ENCODE data around the gene PDE6G. TPM values are rescaled to one million over a fixed set of nuclear protein-coding genes. Genes with fewer than 3 reads are reported as not detected.

PDE6G gene
- total RNA-seq, 1 experiment from 2014 or later, result 0.85 TPM

DNA sequence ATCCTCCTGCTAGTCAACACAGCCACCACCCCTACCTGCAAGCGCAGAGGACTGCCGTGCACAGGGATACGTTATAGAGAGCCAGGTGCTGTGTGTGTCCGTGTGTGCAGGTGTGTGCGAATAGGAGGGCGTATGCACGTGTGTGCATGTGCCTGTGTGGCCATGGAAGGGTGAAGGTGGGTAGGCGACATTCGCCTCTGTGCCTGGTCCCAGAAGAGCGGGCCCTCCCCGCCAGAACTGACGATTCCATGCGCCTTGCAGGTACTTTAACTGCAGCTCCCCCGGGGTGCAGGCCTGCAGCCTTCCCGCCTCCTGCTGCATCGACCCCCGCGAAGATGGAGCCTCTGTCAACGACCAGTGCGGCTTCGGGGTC is 8.7 kb downstream of the PDE6G start:
- Histone ChIP-seq H3K27ac (ENCODE audit: low read length) (no peak overlapping the region), H3K27me3 (ENCODE audit: control insufficient read depth, insufficient read depth, low read length) (no peaks in the 10 kb centered on the region), H3K36me3 (ENCODE audit: control insufficient read depth, insufficient read depth, low read length) (no peaks in the 10 kb centered on the region), H3K9me3 (ENCODE audit: control insufficient read depth, insufficient read depth, low read depth, low read length) (no peaks in the 10 kb centered on the region), H3K4me3 (ENCODE audit: low read depth in 2 of 2, low read length in 2 of 2) (no peak overlapping the region), H3K4me1 (ENCODE audit: control insufficient read depth, insufficient read depth, low read length) (peaks cover 7% of the 10 kb centered on the region)
- TF ChIP-seq, protein P1, sequence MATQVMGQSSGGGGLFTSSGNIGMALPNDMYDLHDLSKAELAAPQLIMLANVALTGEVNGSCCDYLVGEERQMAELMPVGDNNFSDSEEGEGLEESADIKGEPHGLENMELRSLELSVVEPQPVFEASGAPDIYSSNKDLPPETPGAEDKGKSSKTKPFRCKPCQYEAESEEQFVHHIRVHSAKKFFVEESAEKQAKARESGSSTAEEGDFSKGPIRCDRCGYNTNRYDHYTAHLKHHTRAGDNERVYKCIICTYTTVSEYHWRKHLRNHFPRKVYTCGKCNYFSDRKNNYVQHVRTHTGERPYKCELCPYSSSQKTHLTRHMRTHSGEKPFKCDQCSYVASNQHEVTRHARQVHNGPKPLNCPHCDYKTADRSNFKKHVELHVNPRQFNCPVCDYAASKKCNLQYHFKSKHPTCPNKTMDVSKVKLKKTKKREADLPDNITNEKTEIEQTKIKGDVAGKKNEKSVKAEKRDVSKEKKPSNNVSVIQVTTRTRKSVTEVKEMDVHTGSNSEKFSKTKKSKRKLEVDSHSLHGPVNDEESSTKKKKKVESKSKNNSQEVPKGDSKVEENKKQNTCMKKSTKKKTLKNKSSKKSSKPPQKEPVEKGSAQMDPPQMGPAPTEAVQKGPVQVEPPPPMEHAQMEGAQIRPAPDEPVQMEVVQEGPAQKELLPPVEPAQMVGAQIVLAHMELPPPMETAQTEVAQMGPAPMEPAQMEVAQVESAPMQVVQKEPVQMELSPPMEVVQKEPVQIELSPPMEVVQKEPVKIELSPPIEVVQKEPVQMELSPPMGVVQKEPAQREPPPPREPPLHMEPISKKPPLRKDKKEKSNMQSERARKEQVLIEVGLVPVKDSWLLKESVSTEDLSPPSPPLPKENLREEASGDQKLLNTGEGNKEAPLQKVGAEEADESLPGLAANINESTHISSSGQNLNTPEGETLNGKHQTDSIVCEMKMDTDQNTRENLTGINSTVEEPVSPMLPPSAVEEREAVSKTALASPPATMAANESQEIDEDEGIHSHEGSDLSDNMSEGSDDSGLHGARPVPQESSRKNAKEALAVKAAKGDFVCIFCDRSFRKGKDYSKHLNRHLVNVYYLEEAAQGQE (IDR thresholded peaks at IDR 0.05; ENCODE audit: insufficient read depth in 1 of 2, low read depth in 2 of 2, low read length in 1 of 2), result no peak
- TF ChIP-seq, protein P2, sequence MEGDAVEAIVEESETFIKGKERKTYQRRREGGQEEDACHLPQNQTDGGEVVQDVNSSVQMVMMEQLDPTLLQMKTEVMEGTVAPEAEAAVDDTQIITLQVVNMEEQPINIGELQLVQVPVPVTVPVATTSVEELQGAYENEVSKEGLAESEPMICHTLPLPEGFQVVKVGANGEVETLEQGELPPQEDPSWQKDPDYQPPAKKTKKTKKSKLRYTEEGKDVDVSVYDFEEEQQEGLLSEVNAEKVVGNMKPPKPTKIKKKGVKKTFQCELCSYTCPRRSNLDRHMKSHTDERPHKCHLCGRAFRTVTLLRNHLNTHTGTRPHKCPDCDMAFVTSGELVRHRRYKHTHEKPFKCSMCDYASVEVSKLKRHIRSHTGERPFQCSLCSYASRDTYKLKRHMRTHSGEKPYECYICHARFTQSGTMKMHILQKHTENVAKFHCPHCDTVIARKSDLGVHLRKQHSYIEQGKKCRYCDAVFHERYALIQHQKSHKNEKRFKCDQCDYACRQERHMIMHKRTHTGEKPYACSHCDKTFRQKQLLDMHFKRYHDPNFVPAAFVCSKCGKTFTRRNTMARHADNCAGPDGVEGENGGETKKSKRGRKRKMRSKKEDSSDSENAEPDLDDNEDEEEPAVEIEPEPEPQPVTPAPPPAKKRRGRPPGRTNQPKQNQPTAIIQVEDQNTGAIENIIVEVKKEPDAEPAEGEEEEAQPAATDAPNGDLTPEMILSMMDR (IDR thresholded peaks at IDR 0.05), result no peak
- no peak for TF ChIP-seq POLR2AphosphoS5 (IDR thresholded peaks at IDR 0.05; ENCODE audit: low read depth, low read length)
- no peak for TF ChIP-seq SIN3A (IDR thresholded peaks at IDR 0.05; ENCODE audit: borderline replicate concordance, insufficient read depth, low read depth, low read length)
- no peak for TF ChIP-seq TCF7L2 (IDR thresholded peaks at IDR 0.05; ENCODE audit: low read depth, low read length)
- in situ Hi-C loops (cut with HindIII; ENCODE audit: low pct_unique_long_range_greater_than_20kb, low sequenced_read_pairs) (no loop called here), intact Hi-C loops (cut with micrococcal nuclease; ENCODE audit: unreplicated experiment) (no loop called here)
- POLR2A ChIA-PET, result no interaction called here
- CTCF ChIA-PET, result no interaction called here
- no TSS peak for BruUV-seq (replicated peaks)
- ATAC-seq (no peak), DNase-seq (ENCODE audit: low read depth, low spot score) (no peak)

DNA sequence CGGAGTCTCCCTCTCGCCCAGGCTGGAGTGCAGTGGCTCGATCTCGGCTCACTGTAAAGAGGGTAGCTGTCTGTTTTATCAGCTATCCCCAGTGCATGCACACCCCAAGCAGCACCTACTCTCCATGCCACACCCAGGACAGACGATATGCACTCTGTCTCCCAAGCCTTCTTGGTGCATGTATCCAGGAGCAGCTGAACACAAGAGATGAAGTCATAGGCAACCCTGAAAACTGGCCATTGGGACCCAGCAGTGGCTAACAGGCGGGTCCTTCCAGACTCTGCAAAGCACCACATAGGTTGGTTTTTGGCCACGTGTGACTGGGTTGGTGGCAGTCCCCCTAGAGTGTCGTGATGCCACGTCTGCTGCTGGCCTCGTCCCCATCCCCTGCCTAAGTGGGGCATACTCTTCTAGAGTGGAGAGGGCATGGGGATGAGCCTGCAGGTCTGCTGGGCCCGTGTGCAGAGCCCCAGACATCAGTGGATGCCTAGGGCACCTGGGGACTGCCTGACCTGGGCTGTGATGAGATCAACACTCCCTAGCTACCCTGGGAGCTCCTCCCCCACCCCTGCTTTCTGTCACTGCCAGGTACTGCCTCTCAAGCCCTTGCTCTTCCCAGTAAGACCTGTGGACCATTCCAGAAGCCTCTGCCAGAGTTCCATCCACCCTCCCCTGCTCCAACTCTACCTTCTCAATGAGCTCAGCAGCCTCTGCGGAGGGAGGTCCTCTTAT is 9.3 kb downstream of the PDE6G start:
- H3K9me3 ChIP-seq (ENCODE audit: control insufficient read depth, insufficient read depth, low read depth, low read length), result no peaks in the 10 kb centered on the region

More for the DNA sequence above, 9.3 kb downstream of the PDE6G start:
- in situ Hi-C loops (cut with HindIII; ENCODE audit: low pct_unique_long_range_greater_than_20kb, low sequenced_read_pairs), result no loop called here
- Histone ChIP-seq H3K4me3 (ENCODE audit: low read depth in 2 of 2, low read length in 2 of 2) (no peak overlapping the region), H3K4me1 (ENCODE audit: control insufficient read depth, insufficient read depth, low read length) (peaks cover 13% of the 10 kb centered on the region), H3K27ac (ENCODE audit: low read length) (no peak overlapping the region), H3K36me3 (ENCODE audit: control insufficient read depth, insufficient read depth, low read length) (no peaks in the 10 kb centered on the region), H3K27me3 (ENCODE audit: control insufficient read depth, insufficient read depth, low read length) (no peaks in the 10 kb centered on the region)
- no peak for TF ChIP-seq TCF7L2 (IDR thresholded peaks at IDR 0.05; ENCODE audit: low read depth, low read length)
- TF ChIP-seq, protein P1 (IDR thresholded peaks at IDR 0.05; ENCODE audit: insufficient read depth in 1 of 2, low read depth in 2 of 2, low read length in 1 of 2), result no peak
- TF ChIP-seq, protein P2 (IDR thresholded peaks at IDR 0.05), result no peak
- no peak for TF ChIP-seq POLR2AphosphoS5 (IDR thresholded peaks at IDR 0.05; ENCODE audit: low read depth, low read length)
- TF ChIP-seq SIN3A (IDR thresholded peaks at IDR 0.05; ENCODE audit: borderline replicate concordance, insufficient read depth, low read depth, low read length), result no peak
- intact Hi-C loops (cut with micrococcal nuclease; ENCODE audit: unreplicated experiment), result no loop called here
- ATAC-seq (no peak), DNase-seq (ENCODE audit: low read depth, low spot score) (no peak)
- ChIA-PET POLR2A (no interaction called here), CTCF (no interaction called here)
- no TSS peak for BruUV-seq (replicated peaks)
